Measurements from ENCODE around the gene MCTP2. TPM values are rescaled to one million over a fixed set of nuclear protein-coding genes. Genes with fewer than 3 reads are reported as not detected.

Gene MCTP2
- total and polyA plus RNA-seq, 9 of the 15 experiments (the other 6 are each of a cell fraction or from before 2014, with no cell fraction given), result 0.07 TPM; not detected in 8

DNA sequence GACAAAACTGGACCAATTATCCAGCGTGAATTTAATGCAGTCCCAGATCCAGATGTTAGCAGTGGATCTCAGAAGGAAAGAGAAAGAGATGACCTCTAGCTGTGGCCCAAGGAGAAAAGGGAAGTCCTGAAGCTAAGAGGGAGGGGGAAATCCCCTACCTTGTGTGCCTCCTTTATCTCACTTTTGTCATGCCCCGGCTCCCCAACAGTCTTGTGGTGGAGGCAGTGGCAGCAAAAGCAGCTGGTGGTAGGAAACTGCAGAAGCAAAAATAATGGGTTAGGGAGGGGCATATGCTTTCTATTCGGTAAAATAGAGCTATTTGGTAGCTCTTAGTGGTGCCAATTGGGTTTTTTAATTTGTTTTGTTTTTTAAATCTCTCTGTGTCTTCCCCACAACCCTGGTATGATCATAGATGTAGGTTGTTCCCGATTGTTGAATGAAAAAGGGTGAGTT is 56.5 kb downstream of the MCTP2 start (continued):
- TF ChIP-seq ZBTB40 (IDR thresholded peaks at IDR 0.05) (no peak), ZBTB40 (CRISPR knock-in tag; IDR thresholded peaks at IDR 0.05) (no peak), TGIF2 (CRISPR knock-in tag; IDR thresholded peaks at IDR 0.05) (no peak), MED1 (CRISPR knock-in tag; IDR thresholded peaks at IDR 0.05; ENCODE audit: borderline replicate concordance) (no peak), ETV6 (IDR thresholded peaks at IDR 0.05; ENCODE audit: borderline replicate concordance in 1 of 2, low read depth in 2 of 2, low read length in 1 of 2) (no peak), ETV6 (CRISPR knock-in tag; IDR thresholded peaks at IDR 0.05; ENCODE audit: borderline replicate concordance) (no peak)
- TF ChIP-seq, protein P1, sequence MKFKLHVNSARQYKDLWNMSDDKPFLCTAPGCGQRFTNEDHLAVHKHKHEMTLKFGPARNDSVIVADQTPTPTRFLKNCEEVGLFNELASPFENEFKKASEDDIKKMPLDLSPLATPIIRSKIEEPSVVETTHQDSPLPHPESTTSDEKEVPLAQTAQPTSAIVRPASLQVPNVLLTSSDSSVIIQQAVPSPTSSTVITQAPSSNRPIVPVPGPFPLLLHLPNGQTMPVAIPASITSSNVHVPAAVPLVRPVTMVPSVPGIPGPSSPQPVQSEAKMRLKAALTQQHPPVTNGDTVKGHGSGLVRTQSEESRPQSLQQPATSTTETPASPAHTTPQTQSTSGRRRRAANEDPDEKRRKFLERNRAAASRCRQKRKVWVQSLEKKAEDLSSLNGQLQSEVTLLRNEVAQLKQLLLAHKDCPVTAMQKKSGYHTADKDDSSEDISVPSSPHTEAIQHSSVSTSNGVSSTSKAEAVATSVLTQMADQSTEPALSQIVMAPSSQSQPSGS (CRISPR knock-in tag; IDR thresholded peaks at IDR 0.05), result no peak

Measured in K562 (cell line).